ENCODE measurements around the gene TRPV3. TPM values are rescaled to one million over a fixed set of nuclear protein-coding genes. Genes with fewer than 3 reads are reported as not detected.

Gene TRPV3
- total and polyA plus RNA-seq, 2 of the 13 experiments (the other 11 are each of a cell fraction or from before 2014, with no cell fraction given) = 0.90 to 1.0 TPM

GRCh38 chr17:3544365-3544764, 13.2 kb downstream of the TRPV3 start:
- intact Hi-C loops (cut with micrococcal nuclease; ENCODE audit: unreplicated experiment) = no loop called here
- Histone ChIP-seq H3K27ac (ENCODE audit: extremely low read length, insufficient read depth, low read length) (no peak overlapping the region), H3K9ac (ENCODE audit: insufficient read depth, low read depth, low read length) (no peak overlapping the region), H3K36me3 (replicated peaks in 1 of 2; ENCODE audit: control insufficient read depth in 1 of 2, insufficient read depth in 2 of 2, low read length in 2 of 2) (no peaks in the 10 kb centered on the region), H3K79me2 (ENCODE audit: insufficient read depth, low read length) (no peaks in the 10 kb centered on the region), H3K4me2 (ENCODE audit: low read depth, low read length) (no peak overlapping the region), H3K9me3 (ENCODE audit: low read length) (no peaks in the 10 kb centered on the region), H3K4me3 (replicated peaks in 1 of 3; ENCODE audit: insufficient read depth in 1 of 3, low read depth in 2 of 3, low read length in 3 of 3) (no peak overlapping the region), H2AFZ (ENCODE audit: low read length) (no peak overlapping the region), H3K27me3 (ENCODE audit: control insufficient read depth in 1 of 2, insufficient read depth in 2 of 2, low read length in 2 of 2) (no peaks in the 10 kb centered on the region; a peak in 1 of 5 replicates), H4K20me1 (ENCODE audit: insufficient read depth, low read length) (no peaks in the 10 kb centered on the region), H3K4me1 (ENCODE audit: insufficient read depth, low read length) (peaks cover 47% of the 10 kb centered on the region)
- CTCF ChIA-PET (ENCODE audit: low intra/inter-chr PET ratio, low total read pairs) = no interaction called here
- in situ Hi-C loops (cut with HindIII; ENCODE audit: extremely low pct_ligation_motif_present, low pct_unique_long_range_greater_than_20kb) = no loop called here
- WGBS (ENCODE audit: low lambda C conversion rate) = 60% methylated on average over 5 of the region's 5 CpGs
- ATAC-seq = no peak
- no TSS peak for BruUV-seq (replicated peaks)
- no peak for DNase-seq (ENCODE audit: low spot score)
- FAIRE-seq = no peak
- POLR2A ChIA-PET = interaction anchor here (1.9 kb wide), 1 partner anchor 15 kb away, joined by 7 read pairs; no protein-coding TSS in a partner anchor
- no peak for TF ChIP-seq CERS6 (CRISPR knock-in tag; IDR thresholded peaks at IDR 0.05)
- no peak for TF ChIP-seq FOSL1 (CRISPR knock-in tag; IDR thresholded peaks at IDR 0.05; ENCODE audit: borderline replicate concordance)
- TF ChIP-seq NR3C1 (CRISPR knock-in tag; IDR thresholded peaks at IDR 0.05) = no peak
- no peak for TF ChIP-seq BRF2 (CRISPR knock-in tag; IDR thresholded peaks at IDR 0.05)
- TF ChIP-seq HMGXB3 (CRISPR knock-in tag; IDR thresholded peaks at IDR 0.05; ENCODE audit: borderline replicate concordance) = no peak
- TF ChIP-seq FOXP4 (CRISPR knock-in tag; IDR thresholded peaks at IDR 0.05) = no peak
- TF ChIP-seq LCORL (IDR thresholded peaks at IDR 0.05) = no peak
- no peak for TF ChIP-seq LCORL (CRISPR knock-in tag; IDR thresholded peaks at IDR 0.05)
- TF ChIP-seq ZNF350 (CRISPR knock-in tag; IDR thresholded peaks at IDR 0.05; ENCODE audit: borderline replicate concordance, low read depth) = no peak
- TF ChIP-seq ZSCAN12 (CRISPR knock-in tag; IDR thresholded peaks at IDR 0.05) = no peak
- no peak for TF ChIP-seq TAF15 (IDR thresholded peaks at IDR 0.05; ENCODE audit: low read depth, low read length, poor library complexity, severe bottlenecking)
- TF ChIP-seq ZNF660 (CRISPR knock-in tag; IDR thresholded peaks at IDR 0.05; ENCODE audit: borderline replicate concordance, low read depth) = no peak
- TF ChIP-seq, protein P1, sequence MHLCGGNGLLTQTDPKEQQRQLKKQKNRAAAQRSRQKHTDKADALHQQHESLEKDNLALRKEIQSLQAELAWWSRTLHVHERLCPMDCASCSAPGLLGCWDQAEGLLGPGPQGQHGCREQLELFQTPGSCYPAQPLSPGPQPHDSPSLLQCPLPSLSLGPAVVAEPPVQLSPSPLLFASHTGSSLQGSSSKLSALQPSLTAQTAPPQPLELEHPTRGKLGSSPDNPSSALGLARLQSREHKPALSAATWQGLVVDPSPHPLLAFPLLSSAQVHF (CRISPR knock-in tag; IDR thresholded peaks at IDR 0.05) = no peak
- no peak for TF ChIP-seq ZNF644 (CRISPR knock-in tag; IDR thresholded peaks at IDR 0.05; ENCODE audit: low read depth)
- TF ChIP-seq KLF15 (CRISPR knock-in tag; IDR thresholded peaks at IDR 0.05; ENCODE audit: borderline replicate concordance) = no peak
- TF ChIP-seq GZF1 (CRISPR knock-in tag; IDR thresholded peaks at IDR 0.05) = no peak
- TF ChIP-seq CBX1 (IDR thresholded peaks at IDR 0.05; ENCODE audit: low read depth) = no peak
